Hepatocyte (in vitro differentiated cells): ENCODE measurements around the gene ANGPT4. TPM values are rescaled to one million over a fixed set of nuclear protein-coding genes. Genes with fewer than 3 reads are reported as not detected.

Experiments used
- DNase-seq: peaks from one replicate; pipeline ENCODE4 v3.0.0-alpha.2; 2016; ENCODE audit warnings: low spot score
- H2AFZ ChIP-seq: fragments of 200-600 bp; sonication (generic); 2 replicates; pipeline ENCODE4 v1.6.0; 2016; ENCODE audit warnings: antibody characterized with exemption, mild to moderate bottlenecking
- H3K27ac ChIP-seq: fragments of 200-600 bp; sonication (generic); 2 replicates; pipeline ENCODE4 v1.5.1; 2016; ENCODE audit warnings: mild to moderate bottlenecking
- H3K27me3 ChIP-seq: fragments of 200-600 bp; sonication (generic); 2 replicates; pipeline ENCODE4 v1.6.1; 2016
- H3K36me3 ChIP-seq: fragments of 200-600 bp; sonication (generic); replicated peaks from 2 replicates; pipeline ENCODE4 v1.5.1; 2016; ENCODE audit warnings: low read depth; ENCODE audit not compliant: insufficient read depth
- H3K4me1 ChIP-seq: fragments of 200-600 bp; sonication (generic); 2 replicates; pipeline ENCODE4 v1.5.1; 2016; ENCODE audit warnings: mild to moderate bottlenecking, moderate library complexity; ENCODE audit not compliant: insufficient read depth
- H3K4me2 ChIP-seq: fragments of 200-600 bp; sonication (generic); 2 replicates; pipeline ENCODE4 v1.6.0; 2016
- H3K4me3 ChIP-seq: fragments of 200-600 bp; sonication (generic); 2 replicates; pipeline ENCODE4 v1.5.1; 2016; ENCODE audit warnings: mild to moderate bottlenecking
- H3K79me2 ChIP-seq: fragments of 200-600 bp; sonication (generic); 2 replicates; pipeline ENCODE4 v1.6.0; 2017; ENCODE audit warnings: mild to moderate bottlenecking
- H3K9me2 ChIP-seq: fragments of 200-600 bp; sonication (generic); replicated peaks from 2 replicates; pipeline ENCODE4 v1.6.0; 2017; ENCODE audit warnings: mild to moderate bottlenecking; ENCODE audit not compliant: insufficient read depth
- H3K9me3 ChIP-seq: fragments of 200-600 bp; sonication (generic); 2 replicates; pipeline ENCODE4 v1.5.1; 2016; ENCODE audit warnings: low read depth, mild to moderate bottlenecking
- H4K20me1 ChIP-seq: fragments of 200-600 bp; sonication (generic); 2 replicates; pipeline ENCODE4 v1.6.0; 2016; ENCODE audit warnings: mild to moderate bottlenecking; ENCODE audit not compliant: insufficient read depth, poor library complexity, severe bottlenecking
- EZH2 ChIP-seq: fragments of 200-600 bp; sonication (generic); IDR thresholded peaks from 2 replicates; pipeline ENCODE4 v1.6.1; 2016; ENCODE audit warnings: antibody characterized with exemption, mild to moderate bottlenecking, borderline replicate concordance
- EZH2phosphoT487 ChIP-seq: fragments of 200-600 bp; sonication (generic); IDR thresholded peaks from one replicate; pipeline ENCODE4 v1.6.1; 2018; ENCODE audit warnings: antibody characterized with exemption, mild to moderate bottlenecking, low read depth, moderate library complexity; ENCODE audit not compliant: unreplicated experiment, severe bottlenecking
- WGBS: methylation state at CpG from one replicate; pipeline ENCODE4 v1.1.6; 2016; ENCODE audit warnings: low lambda C conversion rate; ENCODE audit errors: missing lambda C conversion rate; 5-methylcytosine and 5-hydroxymethylcytosine counted together
- polyA plus RNA-seq: library from polyadenylated mRNA; unstranded; fragments of >200 nt; fragmentation: Nextera tagmentation; extraction: Ambion mirVana; gene quantifications from 2 replicates; pipeline ENCODE4 v1.2.1, GENCODE V29; 2016
- total RNA-seq: library from RNA; depleted of rRNA; stranded (reverse); fragments of >200 nt; gene quantifications from 2 replicates; pipeline ENCODE4 v1.2.3, GENCODE V29; 2014
- TF ChIP-seq, protein P1 (sequence below): fragments of 200-600 bp; sonication (generic); IDR thresholded peaks from 2 replicates; pipeline ENCODE4 v1.5.1; 2016; ENCODE audit warnings: antibody characterized with exemption, mild to moderate bottlenecking; ENCODE audit not compliant: poor library complexity

Gene ANGPT4
- total and polyA plus RNA-seq, 2 experiments from 2014 or later = not detected

- Histone ChIP-seq H3K27ac (no peak overlapping the region), H3K9me3 (no peaks in the 10 kb centered on the region), H4K20me1 (no peaks in the 10 kb centered on the region), H3K9me2 (no peaks in the 10 kb centered on the region), H3K27me3 (no peaks in the 10 kb centered on the region), H3K4me3 (no peak overlapping the region), H3K4me1 (no peaks in the 10 kb centered on the region), H3K4me2 (no peak overlapping the region), H3K36me3 (no peaks in the 10 kb centered on the region), H3K79me2 (no peaks in the 10 kb centered on the region), H2AFZ (no peak overlapping the region)
- TF ChIP-seq EZH2phosphoT487 = no peak
- TF ChIP-seq, protein P1, sequence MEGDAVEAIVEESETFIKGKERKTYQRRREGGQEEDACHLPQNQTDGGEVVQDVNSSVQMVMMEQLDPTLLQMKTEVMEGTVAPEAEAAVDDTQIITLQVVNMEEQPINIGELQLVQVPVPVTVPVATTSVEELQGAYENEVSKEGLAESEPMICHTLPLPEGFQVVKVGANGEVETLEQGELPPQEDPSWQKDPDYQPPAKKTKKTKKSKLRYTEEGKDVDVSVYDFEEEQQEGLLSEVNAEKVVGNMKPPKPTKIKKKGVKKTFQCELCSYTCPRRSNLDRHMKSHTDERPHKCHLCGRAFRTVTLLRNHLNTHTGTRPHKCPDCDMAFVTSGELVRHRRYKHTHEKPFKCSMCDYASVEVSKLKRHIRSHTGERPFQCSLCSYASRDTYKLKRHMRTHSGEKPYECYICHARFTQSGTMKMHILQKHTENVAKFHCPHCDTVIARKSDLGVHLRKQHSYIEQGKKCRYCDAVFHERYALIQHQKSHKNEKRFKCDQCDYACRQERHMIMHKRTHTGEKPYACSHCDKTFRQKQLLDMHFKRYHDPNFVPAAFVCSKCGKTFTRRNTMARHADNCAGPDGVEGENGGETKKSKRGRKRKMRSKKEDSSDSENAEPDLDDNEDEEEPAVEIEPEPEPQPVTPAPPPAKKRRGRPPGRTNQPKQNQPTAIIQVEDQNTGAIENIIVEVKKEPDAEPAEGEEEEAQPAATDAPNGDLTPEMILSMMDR = no peak
- no peak for TF ChIP-seq EZH2
- WGBS = 54% methylated on average over 9 of the region's 9 CpGs
- peak; percentile 65 for DNase-seq
Observed at GRCh38 chr20:878511-879307, 37.4 kb downstream of the ANGPT4 start.

DNA sequence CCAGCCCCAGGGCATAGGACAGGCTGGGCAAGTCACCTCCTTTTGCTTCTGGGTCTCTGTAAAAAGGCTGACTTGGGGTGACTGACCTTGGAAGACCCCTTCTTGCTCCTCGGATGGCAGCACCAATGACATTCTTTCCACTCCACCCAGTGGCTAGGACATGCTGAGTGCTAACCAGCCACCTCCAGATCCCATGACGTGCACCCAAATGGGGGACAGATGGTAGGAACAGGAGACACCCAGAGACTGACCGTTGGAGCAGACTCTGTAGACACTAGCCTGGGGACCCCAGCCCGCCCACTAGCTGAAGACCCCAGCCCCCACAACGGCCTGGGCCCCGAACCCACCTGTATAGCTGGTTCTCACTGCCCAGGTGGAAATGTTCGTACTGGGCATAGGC is 38.3 kb downstream of the ANGPT4 start:
- Histone ChIP-seq H3K4me3 (no peak overlapping the region), H3K79me2 (no peaks in the 10 kb centered on the region), H3K36me3 (no peaks in the 10 kb centered on the region), H3K9me2 (no peaks in the 10 kb centered on the region), H3K4me2 (no peak overlapping the region), H4K20me1 (no peaks in the 10 kb centered on the region), H3K27ac (no peak overlapping the region), H3K27me3 (no peaks in the 10 kb centered on the region), H3K9me3 (no peaks in the 10 kb centered on the region), H3K4me1 (no peaks in the 10 kb centered on the region), H2AFZ (no peak overlapping the region)
- DNase-seq = no peak
- WGBS = 80% methylated on average over 7 of the region's 7 CpGs
- TF ChIP-seq EZH2 = no peak
- TF ChIP-seq, protein P1 = no peak
- no peak for TF ChIP-seq EZH2phosphoT487

- WGBS = 85% methylated on average over 4 of the region's 4 CpGs
- no peak overlapping the region for H3K27ac ChIP-seq
- H3K4me3 ChIP-seq = no peak overlapping the region
- no peaks in the 10 kb centered on the region for H3K27me3 ChIP-seq
- H2AFZ ChIP-seq = no peak overlapping the region
- H3K9me2 ChIP-seq = no peaks in the 10 kb centered on the region
- no peaks in the 10 kb centered on the region for H3K4me1 ChIP-seq
- no peak overlapping the region for H3K4me2 ChIP-seq
- no peaks in the 10 kb centered on the region for H4K20me1 ChIP-seq
- H3K79me2 ChIP-seq = no peaks in the 10 kb centered on the region
- TF ChIP-seq EZH2phosphoT487 (no peak), EZH2 (no peak)
- TF ChIP-seq, protein P1 = no peak
- no peaks in the 10 kb centered on the region for H3K36me3 ChIP-seq
- H3K9me3 ChIP-seq = no peaks in the 10 kb centered on the region
- no peak for DNase-seq
Observed at GRCh38 chr20:875115-875514, 41.0 kb downstream of the ANGPT4 start.
